ENCODE results near the gene SUPT4H1.

SUPT4H1 gene

GRCh38 chr17:58380207-58381123, 28.5 kb upstream of the SUPT4H1 start:
- DNase-seq = no peak

GRCh38 chr17:58379511-58379824, 27.5 kb upstream of the SUPT4H1 start:
- DNase-seq = no peak

GRCh38 chr17:58378733-58379510, 26.9 kb upstream of the SUPT4H1 start:
- peak in 1 of 2 donors; percentile 16 for DNase-seq

GRCh38 chr17:58377661-58378060, 25.7 kb upstream of the SUPT4H1 start:
- no peak for DNase-seq

- DNase-seq = no peak
These were observed 25.1 kb upstream of the SUPT4H1 start for GRCh38 chr17:58377093-58377601.

GRCh38 chr17:58376472-58377000, 24.5 kb upstream of the SUPT4H1 start:
- DNase-seq = no peak

GRCh38 chr17:58375811-58376210, 23.8 kb upstream of the SUPT4H1 start:
- DNase-seq = peak in 1 of 2 donors; percentile 11

- DNase-seq = no peak
These were observed 23.3 kb upstream of the SUPT4H1 start for GRCh38 chr17:58375256-58375655.

- no peak for DNase-seq
These were observed 21.9 kb upstream of the SUPT4H1 start for GRCh38 chr17:58373923-58374322.

GRCh38 chr17:58373003-58373402, 21.0 kb upstream of the SUPT4H1 start:
- no peak for DNase-seq

GRCh38 chr17:58371300-58371950, 19.4 kb upstream of the SUPT4H1 start:
- DNase-seq = no peak

- no peak for DNase-seq
These were observed 18.7 kb upstream of the SUPT4H1 start for GRCh38 chr17:58370716-58371115.

- no peak for DNase-seq
These were observed 18.3 kb upstream of the SUPT4H1 start for GRCh38 chr17:58370309-58370708.

- no peak for DNase-seq
These were observed 17.4 kb upstream of the SUPT4H1 start for GRCh38 chr17:58369214-58370031.

- DNase-seq = no peak
These were observed 16.8 kb upstream of the SUPT4H1 start for GRCh38 chr17:58368860-58369213.

- DNase-seq = no peak
These were observed 15.5 kb upstream of the SUPT4H1 start for GRCh38 chr17:58367461-58367860.

GRCh38 chr17:58365980-58366595, 14.1 kb upstream of the SUPT4H1 start:
- DNase-seq = no peak

- DNase-seq = no peak
These were observed 13.4 kb upstream of the SUPT4H1 start for GRCh38 chr17:58365185-58365979.

- no peak for DNase-seq
These were observed 12.4 kb upstream of the SUPT4H1 start for GRCh38 chr17:58364270-58364942.

- no peak for DNase-seq
These were observed 11.6 kb upstream of the SUPT4H1 start for GRCh38 chr17:58363457-58364185.
